ENCODE measurements around the gene PAPLN. TPM values are rescaled to one million over a fixed set of nuclear protein-coding genes. Genes with fewer than 3 reads are reported as not detected.

The PAPLN gene
- total RNA-seq, 1 experiment from 2014 or later, result 0.75 TPM

DNA sequence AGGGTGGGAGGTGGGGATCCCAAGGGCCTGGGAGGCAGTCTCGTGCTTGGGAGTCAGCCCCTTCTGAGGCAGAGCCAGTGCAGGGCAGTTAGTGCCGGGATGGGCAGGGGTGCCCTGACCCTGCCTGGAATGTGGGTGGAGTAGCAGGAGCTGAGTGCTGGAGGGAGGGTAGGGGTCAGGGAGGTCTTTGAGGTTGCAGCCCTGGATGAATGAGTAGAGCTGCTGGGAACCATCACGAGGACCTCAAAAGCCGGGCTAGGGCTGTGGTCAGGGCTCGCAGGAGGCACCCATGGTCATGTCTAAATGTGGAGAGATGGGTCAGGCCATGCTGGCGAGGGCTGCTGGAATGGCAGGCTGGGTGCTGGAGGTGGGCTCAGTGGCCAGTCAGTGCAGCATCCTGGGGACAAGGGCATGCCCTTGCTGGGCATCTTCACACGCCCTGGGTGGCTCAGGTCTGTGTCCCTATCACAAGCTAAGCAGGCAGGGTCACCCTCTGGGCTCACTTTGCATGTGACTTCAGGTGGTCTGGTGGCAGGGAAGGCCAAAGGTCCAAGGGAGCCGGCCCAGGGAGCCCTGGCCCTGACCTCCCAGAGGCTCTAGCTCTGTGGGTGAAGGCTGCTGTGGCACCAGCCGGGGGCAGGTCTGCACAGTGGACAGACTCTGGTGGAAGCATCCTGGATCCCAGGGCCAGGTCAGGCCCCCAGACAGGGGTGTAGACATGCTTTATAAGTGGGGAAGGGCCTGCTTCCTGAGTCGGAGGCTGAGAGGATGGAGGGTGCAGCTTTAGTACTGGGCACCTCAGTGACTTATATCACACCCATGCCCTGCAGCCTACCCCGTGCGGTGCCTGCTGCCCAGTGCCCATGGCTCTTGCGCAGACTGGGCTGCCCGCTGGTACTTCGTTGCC, 24.5 kb downstream of the PAPLN start:
- POLR2A ChIA-PET (ENCODE audit: low non-redundant PET), result no interaction called here
- CTCF ChIA-PET, result no interaction called here
- intact Hi-C loops (cut with micrococcal nuclease; ENCODE audit: unreplicated experiment), result no loop called here

DNA sequence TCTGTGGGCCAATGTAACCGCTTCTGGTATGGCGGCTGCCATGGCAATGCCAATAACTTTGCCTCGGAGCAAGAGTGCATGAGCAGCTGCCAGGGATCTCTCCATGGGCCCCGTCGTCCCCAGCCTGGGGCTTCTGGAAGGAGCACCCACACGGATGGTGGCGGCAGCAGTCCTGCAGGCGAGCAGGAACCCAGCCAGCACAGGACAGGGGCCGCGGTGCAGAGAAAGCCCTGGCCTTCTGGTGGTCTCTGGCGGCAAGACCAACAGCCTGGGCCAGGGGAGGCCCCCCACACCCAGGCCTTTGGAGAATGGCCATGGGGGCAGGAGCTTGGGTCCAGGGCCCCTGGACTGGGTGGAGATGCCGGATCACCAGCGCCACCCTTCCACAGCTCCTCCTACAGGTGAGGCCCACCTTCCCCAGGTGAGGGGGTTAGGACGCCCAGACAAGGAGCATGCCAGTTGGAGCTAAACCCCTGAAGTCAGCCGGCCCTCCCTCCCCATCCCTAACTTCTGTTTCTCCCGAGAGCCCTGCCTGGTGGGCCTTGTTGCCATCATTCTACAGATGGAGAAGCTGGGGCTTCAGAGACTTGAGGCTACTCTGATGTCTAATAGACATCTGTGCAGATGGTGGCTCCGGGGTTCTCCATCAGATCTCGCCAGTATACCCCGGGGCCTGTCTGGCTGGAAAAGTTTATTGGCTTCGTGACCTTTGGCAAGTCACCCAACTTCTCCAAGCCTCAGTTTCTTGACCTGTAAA, 25.3 kb downstream of the PAPLN start:
- CTCF ChIA-PET, result no interaction called here

More for the DNA sequence above, 24.5 kb downstream of the PAPLN start:
- H3K4me3 ChIP-seq (ENCODE audit: low read depth, low read length, poor library complexity, severe bottlenecking), result no peak overlapping the region
- no peak for DNase-seq (ENCODE audit: low spot score)
- H3K4me1 ChIP-seq (ENCODE audit: insufficient read depth, low read length, poor library complexity, severe bottlenecking), result no peaks in the 10 kb centered on the region
- no peaks in the 10 kb centered on the region for H3K9me3 ChIP-seq (ENCODE audit: low read depth, low read length, poor library complexity, severe bottlenecking)
- BruUV-seq (replicated peaks), result no TSS peak
- H3K36me3 ChIP-seq (ENCODE audit: insufficient read depth, low read length, poor library complexity, severe bottlenecking), result no peaks in the 10 kb centered on the region
- TF ChIP-seq, protein P1, sequence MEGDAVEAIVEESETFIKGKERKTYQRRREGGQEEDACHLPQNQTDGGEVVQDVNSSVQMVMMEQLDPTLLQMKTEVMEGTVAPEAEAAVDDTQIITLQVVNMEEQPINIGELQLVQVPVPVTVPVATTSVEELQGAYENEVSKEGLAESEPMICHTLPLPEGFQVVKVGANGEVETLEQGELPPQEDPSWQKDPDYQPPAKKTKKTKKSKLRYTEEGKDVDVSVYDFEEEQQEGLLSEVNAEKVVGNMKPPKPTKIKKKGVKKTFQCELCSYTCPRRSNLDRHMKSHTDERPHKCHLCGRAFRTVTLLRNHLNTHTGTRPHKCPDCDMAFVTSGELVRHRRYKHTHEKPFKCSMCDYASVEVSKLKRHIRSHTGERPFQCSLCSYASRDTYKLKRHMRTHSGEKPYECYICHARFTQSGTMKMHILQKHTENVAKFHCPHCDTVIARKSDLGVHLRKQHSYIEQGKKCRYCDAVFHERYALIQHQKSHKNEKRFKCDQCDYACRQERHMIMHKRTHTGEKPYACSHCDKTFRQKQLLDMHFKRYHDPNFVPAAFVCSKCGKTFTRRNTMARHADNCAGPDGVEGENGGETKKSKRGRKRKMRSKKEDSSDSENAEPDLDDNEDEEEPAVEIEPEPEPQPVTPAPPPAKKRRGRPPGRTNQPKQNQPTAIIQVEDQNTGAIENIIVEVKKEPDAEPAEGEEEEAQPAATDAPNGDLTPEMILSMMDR (conservative IDR thresholded peaks at IDR 0.05; ENCODE audit: low read depth, low read length), result no peak
- TF ChIP-seq EZH2 (IDR thresholded peaks at IDR 0.05; ENCODE audit: borderline replicate concordance, low read depth, low read length, poor library complexity, severe bottlenecking), result no peak
- no peaks in the 10 kb centered on the region for H3K27me3 ChIP-seq (replicated peaks; ENCODE audit: insufficient read depth, low read depth, low read length, poor library complexity)
- no peak overlapping the region for H3K27ac ChIP-seq (ENCODE audit: low read depth, low read length, poor library complexity, severe bottlenecking)

DNA sequence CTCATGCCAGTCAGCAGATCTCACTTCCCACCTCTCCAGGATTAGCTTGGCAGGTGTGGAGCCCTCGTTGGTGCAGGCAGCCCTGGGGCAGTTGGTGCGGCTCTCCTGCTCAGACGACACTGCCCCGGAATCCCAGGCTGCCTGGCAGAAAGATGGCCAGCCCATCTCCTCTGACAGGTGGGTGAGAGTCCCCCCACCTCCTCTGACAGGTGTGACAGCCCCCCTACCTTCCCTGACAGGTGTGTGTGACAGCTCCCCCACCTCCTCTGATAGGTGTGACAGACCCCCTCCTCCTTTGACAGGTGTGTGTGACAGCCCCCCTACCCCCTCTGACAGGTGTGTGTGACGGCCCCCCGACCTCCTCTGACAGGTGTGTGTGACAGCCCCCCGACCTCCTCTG, 26.3 kb downstream of the PAPLN start:
- DNase-seq (ENCODE audit: low spot score), result no peak
- Histone ChIP-seq H3K27ac (ENCODE audit: low read depth, low read length, poor library complexity, severe bottlenecking) (no peak overlapping the region), H3K4me1 (ENCODE audit: insufficient read depth, low read length, poor library complexity, severe bottlenecking) (no peaks in the 10 kb centered on the region), H3K9me3 (ENCODE audit: low read depth, low read length, poor library complexity, severe bottlenecking) (no peaks in the 10 kb centered on the region), H3K36me3 (ENCODE audit: insufficient read depth, low read length, poor library complexity, severe bottlenecking) (no peaks in the 10 kb centered on the region), H3K4me3 (ENCODE audit: low read depth, low read length, poor library complexity, severe bottlenecking) (no peak overlapping the region), H3K27me3 (replicated peaks; ENCODE audit: insufficient read depth, low read depth, low read length, poor library complexity) (no peaks in the 10 kb centered on the region)
- CTCF ChIA-PET, result no interaction called here
- no TSS peak for BruUV-seq (replicated peaks)
- intact Hi-C loops (cut with micrococcal nuclease; ENCODE audit: unreplicated experiment), result no loop called here
- POLR2A ChIA-PET (ENCODE audit: low non-redundant PET), result no interaction called here
- TF ChIP-seq, protein P1 (conservative IDR thresholded peaks at IDR 0.05; ENCODE audit: low read depth, low read length), result no peak
- no peak for TF ChIP-seq EZH2 (IDR thresholded peaks at IDR 0.05; ENCODE audit: borderline replicate concordance, low read depth, low read length, poor library complexity, severe bottlenecking)

More for the DNA sequence above, 25.3 kb downstream of the PAPLN start:
- no peak for DNase-seq (ENCODE audit: low spot score)
- no peaks in the 10 kb centered on the region for H3K4me1 ChIP-seq (ENCODE audit: insufficient read depth, low read length, poor library complexity, severe bottlenecking)
- intact Hi-C loops (cut with micrococcal nuclease; ENCODE audit: unreplicated experiment), result no loop called here
- H3K9me3 ChIP-seq (ENCODE audit: low read depth, low read length, poor library complexity, severe bottlenecking), result no peaks in the 10 kb centered on the region
- H3K36me3 ChIP-seq (ENCODE audit: insufficient read depth, low read length, poor library complexity, severe bottlenecking), result no peaks in the 10 kb centered on the region
- no peak overlapping the region for H3K27ac ChIP-seq (ENCODE audit: low read depth, low read length, poor library complexity, severe bottlenecking)
- H3K4me3 ChIP-seq (ENCODE audit: low read depth, low read length, poor library complexity, severe bottlenecking), result no peak overlapping the region
- BruUV-seq (replicated peaks), result no TSS peak
- no peaks in the 10 kb centered on the region for H3K27me3 ChIP-seq (replicated peaks; ENCODE audit: insufficient read depth, low read depth, low read length, poor library complexity)
- POLR2A ChIA-PET (ENCODE audit: low non-redundant PET), result no interaction called here
- no peak for TF ChIP-seq EZH2 (IDR thresholded peaks at IDR 0.05; ENCODE audit: borderline replicate concordance, low read depth, low read length, poor library complexity, severe bottlenecking)
- TF ChIP-seq, protein P1 (conservative IDR thresholded peaks at IDR 0.05; ENCODE audit: low read depth, low read length), result no peak
